ENCODE results near the gene FKRP.

Gene FKRP

GRCh38 chr19:46724468-46724867 lies 21.4 kb upstream of the FKRP start:
- TF ChIP-seq GATA2 (IDR thresholded peaks at IDR 0.05; ENCODE audit: low read depth, low read length): no peak
- no peak for TF ChIP-seq GATA3 (IDR thresholded peaks at IDR 0.05; ENCODE audit: low read depth, low read length)

- no peak for TF ChIP-seq GATA2 (IDR thresholded peaks at IDR 0.05; ENCODE audit: low read depth, low read length)
- no peak for TF ChIP-seq GATA3 (IDR thresholded peaks at IDR 0.05; ENCODE audit: low read depth, low read length)
Observed at GRCh38 chr19:46725036-46725820, 20.6 kb upstream of the FKRP start.

DNA sequence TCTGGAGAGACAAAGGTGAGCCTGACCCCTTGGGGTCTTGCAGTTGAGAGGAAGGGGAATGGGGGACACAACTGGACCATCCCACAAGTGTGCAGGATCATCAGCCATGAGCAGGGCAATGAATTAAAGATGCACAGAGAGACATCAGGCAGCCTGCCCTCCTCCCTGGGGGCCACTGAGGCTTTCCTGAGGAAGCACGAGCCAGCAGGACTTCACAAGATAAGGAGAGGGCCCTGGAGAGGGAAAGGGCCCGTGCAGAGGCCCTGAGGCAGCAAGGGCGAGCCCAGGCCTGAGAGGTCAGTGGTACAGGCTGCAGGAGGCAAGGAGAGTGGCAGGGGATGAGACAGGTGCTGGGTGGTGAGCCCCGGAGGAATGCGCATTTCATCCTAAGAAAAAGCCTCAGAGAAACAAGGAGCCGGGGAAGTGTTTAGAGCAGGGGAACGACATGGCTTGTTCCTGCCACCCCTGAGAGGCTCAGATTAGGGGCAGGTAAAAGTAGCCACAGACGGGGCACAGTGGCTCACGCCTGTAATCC lies 19.9 kb upstream of the FKRP start:
- TF ChIP-seq GATA3 (IDR thresholded peaks at IDR 0.05; ENCODE audit: low read depth, low read length): no peak

GRCh38 chr19:46726551-46726950 lies 19.3 kb upstream of the FKRP start:
- TF ChIP-seq GATA2 (IDR thresholded peaks at IDR 0.05; ENCODE audit: low read depth, low read length) (no peak), GATA3 (IDR thresholded peaks at IDR 0.05; ENCODE audit: low read depth, low read length) (no peak)

DNA sequence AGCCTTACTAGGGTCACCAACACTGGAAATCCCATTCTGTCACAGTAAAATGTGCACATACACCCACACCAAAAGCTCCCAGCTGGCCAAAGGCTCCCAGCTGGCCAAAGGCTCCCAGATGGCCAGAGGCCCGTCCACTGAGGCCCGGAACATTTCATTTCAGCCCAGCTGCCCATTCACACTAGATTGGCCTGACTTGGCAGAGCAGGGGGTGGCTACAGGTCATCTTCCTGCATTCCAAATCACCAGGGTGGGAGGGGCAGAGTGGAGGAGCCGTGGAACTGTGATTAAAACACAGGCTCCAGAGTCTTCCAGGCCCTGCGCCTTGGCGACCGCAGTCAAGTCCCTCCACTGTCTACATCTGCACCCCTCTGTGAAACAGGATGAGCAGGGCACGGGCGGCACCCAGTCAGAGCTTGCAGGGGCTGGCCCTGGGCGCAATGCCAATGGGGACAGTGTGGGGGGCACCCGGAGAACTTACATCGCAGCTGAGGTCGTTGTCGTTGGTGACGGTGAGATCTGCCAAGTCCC lies 18.8 kb upstream of the FKRP start:
- no peak for TF ChIP-seq GATA3 (IDR thresholded peaks at IDR 0.05; ENCODE audit: low read depth, low read length)

- TF ChIP-seq GATA2 (IDR thresholded peaks at IDR 0.05; ENCODE audit: low read depth, low read length) (no peak), GATA3 (IDR thresholded peaks at IDR 0.05; ENCODE audit: low read depth, low read length) (no peak)
Observed at GRCh38 chr19:46727757-46728156, 18.1 kb upstream of the FKRP start.

GRCh38 chr19:46728208-46728607 lies 17.6 kb upstream of the FKRP start:
- TF ChIP-seq GATA2 (IDR thresholded peaks at IDR 0.05; ENCODE audit: low read depth, low read length) (no peak), GATA3 (IDR thresholded peaks at IDR 0.05; ENCODE audit: low read depth, low read length) (no peak)

GRCh38 chr19:46728693-46729339 lies 17.0 kb upstream of the FKRP start:
- TF ChIP-seq GATA3 (IDR thresholded peaks at IDR 0.05; ENCODE audit: low read depth, low read length): no peak
- TF ChIP-seq GATA2 (IDR thresholded peaks at IDR 0.05; ENCODE audit: low read depth, low read length): no peak

GRCh38 chr19:46729696-46730095 lies 16.2 kb upstream of the FKRP start:
- TF ChIP-seq GATA3 (IDR thresholded peaks at IDR 0.05; ENCODE audit: low read depth, low read length) (no peak), GATA2 (IDR thresholded peaks at IDR 0.05; ENCODE audit: low read depth, low read length) (no peak)

DNA sequence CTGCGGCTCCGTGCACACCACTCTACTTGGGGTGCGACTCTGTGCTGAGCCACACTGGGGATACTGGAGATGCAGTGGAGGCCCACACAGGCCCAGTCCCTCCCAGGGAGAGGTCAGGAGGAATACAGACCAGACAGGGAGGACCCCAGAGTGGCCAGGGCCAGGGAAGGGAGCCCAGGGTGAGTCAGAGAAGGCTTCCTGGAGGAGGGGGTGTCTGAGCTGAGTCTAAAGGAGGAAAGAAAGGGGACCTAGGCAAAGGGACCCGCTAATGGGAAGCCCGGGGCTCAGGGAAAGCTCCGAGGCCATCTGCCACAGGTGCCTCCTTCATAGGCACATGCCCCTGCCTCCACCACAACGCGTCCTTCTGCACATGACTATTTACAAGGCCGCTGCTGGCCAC lies 15.7 kb upstream of the FKRP start:
- no peak for TF ChIP-seq GATA2 (IDR thresholded peaks at IDR 0.05; ENCODE audit: low read depth, low read length)
- no peak for TF ChIP-seq GATA3 (IDR thresholded peaks at IDR 0.05; ENCODE audit: low read depth, low read length)

DNA sequence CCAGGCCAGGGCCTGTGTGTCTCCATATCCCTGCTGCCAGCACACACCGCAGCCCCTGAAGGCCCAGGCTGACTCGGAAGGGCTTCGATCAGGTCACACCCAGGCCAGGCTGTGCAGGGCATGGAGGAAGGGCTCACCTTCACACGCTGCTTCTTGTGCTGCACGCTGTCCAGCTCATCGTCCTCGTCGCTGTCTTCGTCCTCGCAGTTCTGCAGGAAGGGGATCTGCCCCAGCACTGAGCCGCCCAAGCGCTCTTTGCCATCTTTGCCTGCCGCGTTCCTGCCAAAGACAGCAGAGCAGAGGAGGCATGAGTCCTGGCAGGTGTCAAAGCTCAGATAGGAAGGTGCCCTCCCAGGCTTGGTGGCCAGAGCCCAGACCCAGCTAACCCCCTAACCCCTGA lies 15.3 kb upstream of the FKRP start:
- TF ChIP-seq GATA3 (IDR thresholded peaks at IDR 0.05; ENCODE audit: low read depth, low read length) (no peak), GATA2 (IDR thresholded peaks at IDR 0.05; ENCODE audit: low read depth, low read length) (no peak)

- no peak for TF ChIP-seq GATA3 (IDR thresholded peaks at IDR 0.05; ENCODE audit: low read depth, low read length)
- no peak for TF ChIP-seq GATA2 (IDR thresholded peaks at IDR 0.05; ENCODE audit: low read depth, low read length)
Observed at GRCh38 chr19:46731007-46731501, 14.8 kb upstream of the FKRP start.

DNA sequence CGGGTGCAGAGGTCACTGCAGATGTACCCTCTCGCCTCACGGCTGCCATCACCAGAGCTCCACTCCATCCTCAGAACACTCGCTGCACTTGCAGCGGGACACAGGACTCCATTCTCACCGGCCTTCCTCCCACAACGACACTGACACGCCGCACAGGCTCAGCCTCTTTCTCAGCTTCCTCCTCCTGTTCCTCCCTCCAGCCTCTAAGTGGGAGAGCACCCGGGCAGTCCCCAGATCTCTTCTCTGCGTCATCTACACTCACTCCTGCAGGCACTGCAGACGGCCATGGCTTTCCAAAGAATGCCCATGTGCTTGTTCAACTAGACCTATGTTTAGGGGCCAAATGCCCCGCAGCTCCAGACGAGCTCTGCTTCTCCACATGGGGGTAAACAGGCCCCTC lies 14.3 kb upstream of the FKRP start:
- no peak for TF ChIP-seq GATA2 (IDR thresholded peaks at IDR 0.05; ENCODE audit: low read depth, low read length)
- no peak for TF ChIP-seq GATA3 (IDR thresholded peaks at IDR 0.05; ENCODE audit: low read depth, low read length)

- no peak for TF ChIP-seq GATA3 (IDR thresholded peaks at IDR 0.05; ENCODE audit: low read depth, low read length)
- TF ChIP-seq GATA2 (IDR thresholded peaks at IDR 0.05; ENCODE audit: low read depth, low read length): no peak
Observed at GRCh38 chr19:46732172-46732938, 13.5 kb upstream of the FKRP start.
